ENCODE data around the gene PRF1.

Gene PRF1

GRCh38 chr10:70575874-70576802 is 26.4 kb downstream of the PRF1 start:
- peak; percentile 69 for DNase-seq

- DNase-seq = no peak
These were observed 27.1 kb downstream of the PRF1 start for GRCh38 chr10:70575486-70575873.

- no peak for DNase-seq
These were observed 28.7 kb downstream of the PRF1 start for GRCh38 chr10:70573599-70574506.

GRCh38 chr10:70571636-70572439 is 30.7 kb downstream of the PRF1 start:
- no peak for DNase-seq

GRCh38 chr10:70571236-70571635 is 31.3 kb downstream of the PRF1 start:
- DNase-seq = no peak

GRCh38 chr10:70568781-70569495 is 33.6 kb downstream of the PRF1 start:
- no peak for DNase-seq

GRCh38 chr10:70568113-70568512 is 34.4 kb downstream of the PRF1 start:
- no peak for DNase-seq

- no peak for DNase-seq
These were observed 34.9 kb downstream of the PRF1 start for GRCh38 chr10:70567603-70568002.

- no peak for DNase-seq
These were observed 35.8 kb downstream of the PRF1 start for GRCh38 chr10:70566515-70567290.

- no peak for DNase-seq
These were observed 36.7 kb downstream of the PRF1 start for GRCh38 chr10:70565556-70566514.

- DNase-seq = no peak
These were observed 37.6 kb downstream of the PRF1 start for GRCh38 chr10:70564901-70565351.

- DNase-seq = no peak
These were observed 38.3 kb downstream of the PRF1 start for GRCh38 chr10:70564113-70564725.

GRCh38 chr10:70563230-70563629 is 39.3 kb downstream of the PRF1 start:
- no peak for DNase-seq

GRCh38 chr10:70562036-70562755 is 40.3 kb downstream of the PRF1 start:
- DNase-seq = no peak

GRCh38 chr10:70561558-70561957 is 41.0 kb downstream of the PRF1 start:
- no peak for DNase-seq

GRCh38 chr10:70561070-70561469 is 41.5 kb downstream of the PRF1 start:
- DNase-seq = no peak

GRCh38 chr10:70560511-70560941 is 42.0 kb downstream of the PRF1 start:
- no peak for DNase-seq

GRCh38 chr10:70559861-70560260 is 42.7 kb downstream of the PRF1 start:
- DNase-seq = no peak

All from EL (cell line).